Measurements from ENCODE around the gene LYSET.

The LYSET gene

GRCh38 chr14:93207468-93208308 lies 22.6 kb downstream of the LYSET start (continued):
- no peak for TF ChIP-seq ZNF792 (tag by site-specific recombination; IDR thresholded peaks at IDR 0.05)
- no peak for TF ChIP-seq ZNF548 (tag by site-specific recombination; IDR thresholded peaks at IDR 0.05)
- TF ChIP-seq YY2 (tag by site-specific recombination; IDR thresholded peaks at IDR 0.05): peak; percentile 50; the same call in 1 of the 2 replicates
- no peak for TF ChIP-seq ZNF513 (tag by site-specific recombination; IDR thresholded peaks at IDR 0.05)
- peak; percentile 37; the same call in 1 of the 2 replicates for TF ChIP-seq ZNF394 (tag by site-specific recombination; IDR thresholded peaks at IDR 0.05; ENCODE audit: borderline replicate concordance)
- TF ChIP-seq ZNF24 (tag by site-specific recombination; IDR thresholded peaks at IDR 0.05): 0 out of 2 replicates have a peak, but pooled peaks have one; percentile 46
- no peak for TF ChIP-seq KLF17 (tag by site-specific recombination; IDR thresholded peaks at IDR 0.05)
- no peak for TF ChIP-seq ZNF423 (tag by site-specific recombination; IDR thresholded peaks at IDR 0.05)
- TF ChIP-seq FEZF1 (tag by site-specific recombination; IDR thresholded peaks at IDR 0.05): no peak
- no peak for TF ChIP-seq ZNF416 (tag by site-specific recombination; IDR thresholded peaks at IDR 0.05)
- TF ChIP-seq ZBTB10 (tag by site-specific recombination; IDR thresholded peaks at IDR 0.05): no peak
- TF ChIP-seq ZNF707 (tag by site-specific recombination; IDR thresholded peaks at IDR 0.05): no peak
- no peak for TF ChIP-seq ZNF704 (tag by site-specific recombination; IDR thresholded peaks at IDR 0.05)
- TF ChIP-seq PRDM6 (tag by site-specific recombination; IDR thresholded peaks at IDR 0.05): no peak
- no peak; the same call in 1 of the 2 replicates for TF ChIP-seq ZEB2 (tag by site-specific recombination; IDR thresholded peaks at IDR 0.05)
- 0 out of 2 replicates have a peak, but pooled peaks have one; percentile 8 for TF ChIP-seq ZXDB (tag by site-specific recombination; IDR thresholded peaks at IDR 0.05)
- TF ChIP-seq ZNF777 (tag by site-specific recombination; IDR thresholded peaks at IDR 0.05; ENCODE audit: borderline replicate concordance): peak; percentile 44; the same call in 1 of the 2 replicates
- TF ChIP-seq ZNF701 (tag by site-specific recombination; IDR thresholded peaks at IDR 0.05): no peak
- TF ChIP-seq ZNF121 (tag by site-specific recombination; IDR thresholded peaks at IDR 0.05): 0 out of 2 replicates have a peak, but pooled peaks have one; percentile 56
- peak; percentile 64 for TF ChIP-seq KLF9 (tag by site-specific recombination; IDR thresholded peaks at IDR 0.05; ENCODE audit: low read depth)
- no peak for TF ChIP-seq AEBP2 (tag by site-specific recombination; IDR thresholded peaks at IDR 0.05; ENCODE audit: borderline replicate concordance)
- peak; percentile 48 for TF ChIP-seq ZNF654 (tag by site-specific recombination; IDR thresholded peaks at IDR 0.05; ENCODE audit: low read depth)
- TF ChIP-seq ZFP41 (tag by site-specific recombination; IDR thresholded peaks at IDR 0.05; ENCODE audit: borderline replicate concordance): no peak
- peak; percentile 84 for TF ChIP-seq ZNF398 (tag by site-specific recombination; IDR thresholded peaks at IDR 0.05)
- TF ChIP-seq ZNF362 (tag by site-specific recombination; IDR thresholded peaks at IDR 0.05): no peak
